ENCODE measurements around the gene CCDC85B. TPM values are rescaled to one million over a fixed set of nuclear protein-coding genes. Genes with fewer than 3 reads are reported as not detected.

Gene CCDC85B
- polyA plus RNA-seq, 3 donors: 20.8 to 35.2 (median 24.4) TPM

GRCh38 chr11:65879617-65880016 lies 10.9 kb upstream of the CCDC85B start, which contains the start of gene CTSW:
Gene CTSW (plus strand): TSS chr11:65879837. CDS start chr11:65879855, 18 bp downstream.
- no peaks in the 10 kb centered on the region for H3K79me2 ChIP-seq (ENCODE audit: insufficient read depth, low read length)
- no peaks in the 10 kb centered on the region for H3K27me3 ChIP-seq (ENCODE audit: control insufficient read depth in 2 of 2, insufficient read depth in 2 of 2, low read length in 2 of 2)
- Mint-ChIP-seq H3K4me3 (peak within 1 kb of the TSS; percentile 48 to 64), H3K27me3 (ENCODE audit: low read depth in 3 of 3) (peaks cover 0 to 3% (median 2%) of the 10 kb centered on the region in 3 donors), H3K4me1 (peaks cover 21% of the 10 kb centered on the region), H3K27ac (peak within 1 kb of the TSS in 4 of 7 donors; percentile 33 to 71 (median 54)), H3K36me3 (peaks cover 24 to 30% of the 10 kb centered on the region in 2 donors), H3K9me3 (peaks cover 0 to 2% (median 0%) of the 10 kb centered on the region in 7 donors)
- peak within 1 kb of the TSS; percentile 21 for H3K9ac ChIP-seq (ENCODE audit: insufficient read depth, low read length, poor library complexity, severe bottlenecking)
- peak within 1 kb of the TSS; percentile 46 for H3K4me2 ChIP-seq (replicated peaks; ENCODE audit: extremely low read depth, low read length, poor library complexity, severe bottlenecking)
- H4K20me1 ChIP-seq (ENCODE audit: insufficient read depth, low read length): peaks cover 9% of the 10 kb centered on the region
- no peak within 1 kb of the TSS for H3K27ac ChIP-seq (ENCODE audit: low read depth in 1 of 2, low read length in 2 of 2)
- 0% methylated on average over 6 of the region's 7 CpGs for WGBS (ENCODE audit: insufficient coverage)
- DNase-seq: peak in 1 of 3 donors; percentile 10
- no peaks in the 10 kb centered on the region for H3K9me3 ChIP-seq (replicated peaks in 1 of 2; ENCODE audit: control insufficient read depth in 1 of 2, insufficient read depth in 1 of 2, low read length in 2 of 2)
- peak within 1 kb of the TSS; percentile 65 for H2AFZ ChIP-seq (ENCODE audit: insufficient read depth, low read depth, low read length, poor library complexity, severe bottlenecking)
- H3K4me1 ChIP-seq (ENCODE audit: control insufficient read depth in 1 of 2, insufficient read depth in 2 of 2, low read length in 2 of 2): peaks cover 9 to 17% of the 10 kb centered on the region in 2 donors
- peak within 1 kb of the TSS in 1 of 3 experiments; percentile 28 for H3K4me3 ChIP-seq (replicated peaks in 1 of 3; ENCODE audit: low read depth in 2 of 3, low read length in 3 of 3)
- peaks cover 25% of the 10 kb centered on the region in 2 donors for H3K36me3 ChIP-seq (replicated peaks in 1 of 2; ENCODE audit: control insufficient read depth in 1 of 2, insufficient read depth in 2 of 2, low read length in 2 of 2)
- no peak for TF ChIP-seq CTCF (IDR thresholded peaks at IDR 0.05)
- intact Hi-C loops (cut with micrococcal nuclease): loop anchor here in 1 of 2 donors (5.0 kb wide), 1 partner anchor 108 kb away; no protein-coding TSS in a partner anchor

GRCh38 chr11:65880027-65880426 lies 10.4 kb upstream of the CCDC85B start:
- peak overlapping the region; percentile 46 for H3K4me2 ChIP-seq (replicated peaks; ENCODE audit: extremely low read depth, low read length, poor library complexity, severe bottlenecking)
- H3K79me2 ChIP-seq (ENCODE audit: insufficient read depth, low read length): no peaks in the 10 kb centered on the region
- Mint-ChIP-seq H3K9me3 (peaks cover 0 to 2% (median 0%) of the 10 kb centered on the region in 7 donors), H3K4me1 (peaks cover 25% of the 10 kb centered on the region), H3K36me3 (peaks cover 27 to 34% of the 10 kb centered on the region in 2 donors), H3K27me3 (ENCODE audit: low read depth in 3 of 3) (peaks cover 0 to 3% (median 2%) of the 10 kb centered on the region in 3 donors), H3K4me3 (peak overlapping the region in 1 of 2 donors; percentile 48), H3K27ac (no peak overlapping the region)
- DNase-seq: no peak
- no peak for TF ChIP-seq CTCF (IDR thresholded peaks at IDR 0.05)
- peak overlapping the region; percentile 21 for H3K9ac ChIP-seq (ENCODE audit: insufficient read depth, low read length, poor library complexity, severe bottlenecking)
- peak overlapping the region; percentile 65 for H2AFZ ChIP-seq (ENCODE audit: insufficient read depth, low read depth, low read length, poor library complexity, severe bottlenecking)
- intact Hi-C loops (cut with micrococcal nuclease): loop anchor here in 1 of 2 donors (5.0 kb wide), 1 partner anchor 107 kb away; no protein-coding TSS in a partner anchor
- H3K4me1 ChIP-seq (ENCODE audit: control insufficient read depth in 1 of 2, insufficient read depth in 2 of 2, low read length in 2 of 2): peaks cover 12 to 21% of the 10 kb centered on the region in 2 donors
- H3K4me3 ChIP-seq (replicated peaks in 1 of 3; ENCODE audit: low read depth in 2 of 3, low read length in 3 of 3): peak overlapping the region in 1 of 3 experiments; percentile 28
- peaks cover 25 to 27% of the 10 kb centered on the region in 2 donors for H3K36me3 ChIP-seq (replicated peaks in 1 of 2; ENCODE audit: control insufficient read depth in 1 of 2, insufficient read depth in 2 of 2, low read length in 2 of 2)
- no peak overlapping the region for H3K27ac ChIP-seq (ENCODE audit: low read depth in 1 of 2, low read length in 2 of 2)
- WGBS (ENCODE audit: insufficient coverage): 57% methylated on average over 5 of the region's 7 CpGs
- H3K27me3 ChIP-seq (ENCODE audit: control insufficient read depth in 2 of 2, insufficient read depth in 2 of 2, low read length in 2 of 2): no peaks in the 10 kb centered on the region
- no peaks in the 10 kb centered on the region for H3K9me3 ChIP-seq (replicated peaks in 1 of 2; ENCODE audit: control insufficient read depth in 1 of 2, insufficient read depth in 1 of 2, low read length in 2 of 2)
- H4K20me1 ChIP-seq (ENCODE audit: insufficient read depth, low read length): peaks cover 12% of the 10 kb centered on the region
